Measurements from ENCODE around the gene MAMDC2. TPM values are rescaled to one million over a fixed set of nuclear protein-coding genes. Genes with fewer than 3 reads are reported as not detected.

The MAMDC2 gene
- total RNA-seq, 1 donor from 2014 or later = 211 TPM

GRCh38 chr9:70081120-70081495, 37.5 kb downstream of the MAMDC2 start:
- TF ChIP-seq EZH2 (IDR thresholded peaks at IDR 0.05; ENCODE audit: insufficient read depth, low read length) = no peak
- TF ChIP-seq, protein P1, sequence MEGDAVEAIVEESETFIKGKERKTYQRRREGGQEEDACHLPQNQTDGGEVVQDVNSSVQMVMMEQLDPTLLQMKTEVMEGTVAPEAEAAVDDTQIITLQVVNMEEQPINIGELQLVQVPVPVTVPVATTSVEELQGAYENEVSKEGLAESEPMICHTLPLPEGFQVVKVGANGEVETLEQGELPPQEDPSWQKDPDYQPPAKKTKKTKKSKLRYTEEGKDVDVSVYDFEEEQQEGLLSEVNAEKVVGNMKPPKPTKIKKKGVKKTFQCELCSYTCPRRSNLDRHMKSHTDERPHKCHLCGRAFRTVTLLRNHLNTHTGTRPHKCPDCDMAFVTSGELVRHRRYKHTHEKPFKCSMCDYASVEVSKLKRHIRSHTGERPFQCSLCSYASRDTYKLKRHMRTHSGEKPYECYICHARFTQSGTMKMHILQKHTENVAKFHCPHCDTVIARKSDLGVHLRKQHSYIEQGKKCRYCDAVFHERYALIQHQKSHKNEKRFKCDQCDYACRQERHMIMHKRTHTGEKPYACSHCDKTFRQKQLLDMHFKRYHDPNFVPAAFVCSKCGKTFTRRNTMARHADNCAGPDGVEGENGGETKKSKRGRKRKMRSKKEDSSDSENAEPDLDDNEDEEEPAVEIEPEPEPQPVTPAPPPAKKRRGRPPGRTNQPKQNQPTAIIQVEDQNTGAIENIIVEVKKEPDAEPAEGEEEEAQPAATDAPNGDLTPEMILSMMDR (IDR thresholded peaks at IDR 0.05; ENCODE audit: insufficient read depth, low read depth, low read length) = no peak
- peaks cover 44% of the 10 kb centered on the region for H3K4me1 Mint-ChIP-seq (ENCODE audit: low read depth, unreplicated experiment)
- H3K4me3 Mint-ChIP-seq (ENCODE audit: unreplicated experiment) = peak overlapping the region; percentile 41
- H3K9me3 Mint-ChIP-seq (ENCODE audit: unreplicated experiment) = no peaks in the 10 kb centered on the region
- no peaks in the 10 kb centered on the region for H3K27me3 Mint-ChIP-seq (ENCODE audit: low read depth, unreplicated experiment)
- Histone ChIP-seq H3K79me2 (ENCODE audit: insufficient read depth, low read length) (peaks cover 3% of the 10 kb centered on the region), H3K36me3 (ENCODE audit: insufficient read depth, low read length) (no peaks in the 10 kb centered on the region), H2AFZ (ENCODE audit: low read depth, low read length) (no peak overlapping the region), H3K4me1 (ENCODE audit: insufficient read depth, low read length) (peaks cover 14% of the 10 kb centered on the region), H3K9me3 (ENCODE audit: insufficient read depth, low read depth, low read length) (no peaks in the 10 kb centered on the region), H3K4me3 (ENCODE audit: insufficient read depth, low read depth, low read length) (peak overlapping the region; percentile 13), H3K4me2 (ENCODE audit: low read length) (peak overlapping the region; percentile 69), H3K27me3 (ENCODE audit: insufficient read depth, low read length) (no peaks in the 10 kb centered on the region), H4K20me1 (ENCODE audit: insufficient read depth, low read length) (no peaks in the 10 kb centered on the region), H3K27ac (ENCODE audit: low read depth, low read length) (peak overlapping the region; percentile 76), H3K9ac (ENCODE audit: low read length) (peak overlapping the region; percentile 56)
- FAIRE-seq (peak; percentile 39), DNase-seq (ENCODE audit: low read depth) (peak; percentile 91)
- H3K27ac Mint-ChIP-seq (ENCODE audit: unreplicated experiment) = peak overlapping the region; percentile 30
- H3K36me3 Mint-ChIP-seq (ENCODE audit: low read depth, unreplicated experiment) = peaks cover 9% of the 10 kb centered on the region

DNA sequence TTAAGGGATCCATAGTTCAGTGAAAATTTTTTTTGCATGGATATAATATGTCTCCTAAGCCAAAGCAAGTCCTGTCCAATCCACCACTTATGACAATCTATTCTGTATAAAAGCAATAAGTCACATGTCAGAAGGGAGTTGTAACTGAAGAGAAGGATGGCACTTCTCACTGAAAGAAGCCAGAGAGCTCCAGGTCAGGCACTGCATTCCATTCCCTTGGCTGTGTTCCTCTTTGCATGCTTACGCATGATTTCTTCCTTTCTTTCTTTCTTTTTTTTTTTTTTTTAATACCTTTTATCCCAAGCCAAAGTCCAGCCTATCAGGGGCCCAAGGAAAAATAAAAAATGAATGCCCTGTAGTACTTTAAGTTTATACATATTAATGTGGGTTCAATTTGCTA, 39.8 kb downstream of the MAMDC2 start:
- H3K27me3 Mint-ChIP-seq (ENCODE audit: low read depth, unreplicated experiment) = no peaks in the 10 kb centered on the region

GRCh38 chr9:70085241-70085640, 41.6 kb downstream of the MAMDC2 start:
- Mint-ChIP-seq H3K4me3 (ENCODE audit: unreplicated experiment) (no peak overlapping the region), H3K9me3 (ENCODE audit: unreplicated experiment) (no peaks in the 10 kb centered on the region), H3K27me3 (ENCODE audit: low read depth, unreplicated experiment) (no peaks in the 10 kb centered on the region), H3K27ac (ENCODE audit: unreplicated experiment) (no peak overlapping the region), H3K36me3 (ENCODE audit: low read depth, unreplicated experiment) (peaks cover 5% of the 10 kb centered on the region), H3K4me1 (ENCODE audit: low read depth, unreplicated experiment) (peaks cover 38% of the 10 kb centered on the region)
- DNase-seq (ENCODE audit: low read depth) = peak; percentile 36
- no peaks in the 10 kb centered on the region for H3K27me3 ChIP-seq (ENCODE audit: insufficient read depth, low read length)
- H2AFZ ChIP-seq (ENCODE audit: low read depth, low read length) = no peak overlapping the region
- no peak overlapping the region for H3K4me2 ChIP-seq (ENCODE audit: low read length)
- H3K79me2 ChIP-seq (ENCODE audit: insufficient read depth, low read length) = no peaks in the 10 kb centered on the region
- H3K9me3 ChIP-seq (ENCODE audit: insufficient read depth, low read depth, low read length) = no peaks in the 10 kb centered on the region
- peaks cover 7% of the 10 kb centered on the region for H4K20me1 ChIP-seq (ENCODE audit: insufficient read depth, low read length)
- H3K27ac ChIP-seq (ENCODE audit: low read depth, low read length) = no peak overlapping the region
- H3K9ac ChIP-seq (ENCODE audit: low read length) = no peak overlapping the region
- TF ChIP-seq, protein P1 (IDR thresholded peaks at IDR 0.05; ENCODE audit: insufficient read depth, low read depth, low read length) = no peak
- peaks cover 14% of the 10 kb centered on the region for H3K4me1 ChIP-seq (ENCODE audit: insufficient read depth, low read length)
- no peak overlapping the region for H3K4me3 ChIP-seq (ENCODE audit: insufficient read depth, low read depth, low read length)
- H3K36me3 ChIP-seq (ENCODE audit: insufficient read depth, low read length) = no peaks in the 10 kb centered on the region
- peak; percentile 81 for FAIRE-seq

More for the DNA sequence above, 39.8 kb downstream of the MAMDC2 start:
- TF ChIP-seq, protein P1 (IDR thresholded peaks at IDR 0.05; ENCODE audit: insufficient read depth, low read depth, low read length) = no peak
- TF ChIP-seq EZH2 (IDR thresholded peaks at IDR 0.05; ENCODE audit: insufficient read depth, low read length) = no peak
- peaks cover 5% of the 10 kb centered on the region for H3K36me3 Mint-ChIP-seq (ENCODE audit: low read depth, unreplicated experiment)
- Histone ChIP-seq H3K27ac (ENCODE audit: low read depth, low read length) (no peak overlapping the region), H3K4me2 (ENCODE audit: low read length) (no peak overlapping the region), H3K36me3 (ENCODE audit: insufficient read depth, low read length) (no peaks in the 10 kb centered on the region), H3K9me3 (ENCODE audit: insufficient read depth, low read depth, low read length) (no peaks in the 10 kb centered on the region), H2AFZ (ENCODE audit: low read depth, low read length) (no peak overlapping the region), H3K9ac (ENCODE audit: low read length) (no peak overlapping the region), H3K79me2 (ENCODE audit: insufficient read depth, low read length) (peaks cover 3% of the 10 kb centered on the region), H3K4me1 (ENCODE audit: insufficient read depth, low read length) (peaks cover 14% of the 10 kb centered on the region), H3K4me3 (ENCODE audit: insufficient read depth, low read depth, low read length) (no peak overlapping the region), H3K27me3 (ENCODE audit: insufficient read depth, low read length) (no peaks in the 10 kb centered on the region), H4K20me1 (ENCODE audit: insufficient read depth, low read length) (peaks cover 3% of the 10 kb centered on the region)
- FAIRE-seq = no peak
- H3K9me3 Mint-ChIP-seq (ENCODE audit: unreplicated experiment) = no peaks in the 10 kb centered on the region
- no peak overlapping the region for H3K27ac Mint-ChIP-seq (ENCODE audit: unreplicated experiment)
- peak; percentile 40 for DNase-seq (ENCODE audit: low read depth)
- peaks cover 38% of the 10 kb centered on the region for H3K4me1 Mint-ChIP-seq (ENCODE audit: low read depth, unreplicated experiment)
- H3K4me3 Mint-ChIP-seq (ENCODE audit: unreplicated experiment) = no peak overlapping the region

Measured in astrocyte (in vitro differentiated cells and primary cell).